HG03432 (cell line): ENCODE measurements around the gene LRCH1.
A peak's percentile ranks its signal among the peaks of the same experiment; 100 is the strongest.

Experiments used
- ATAC-seq: cut with Tn5 transposase; IDR thresholded peaks from one replicate; pipeline ENCODE4 v1.9.1; 2021; ENCODE audit warnings: mild to moderate bottlenecking, moderate library complexity; ENCODE audit not compliant: unreplicated experiment

The LRCH1 gene

DNA sequence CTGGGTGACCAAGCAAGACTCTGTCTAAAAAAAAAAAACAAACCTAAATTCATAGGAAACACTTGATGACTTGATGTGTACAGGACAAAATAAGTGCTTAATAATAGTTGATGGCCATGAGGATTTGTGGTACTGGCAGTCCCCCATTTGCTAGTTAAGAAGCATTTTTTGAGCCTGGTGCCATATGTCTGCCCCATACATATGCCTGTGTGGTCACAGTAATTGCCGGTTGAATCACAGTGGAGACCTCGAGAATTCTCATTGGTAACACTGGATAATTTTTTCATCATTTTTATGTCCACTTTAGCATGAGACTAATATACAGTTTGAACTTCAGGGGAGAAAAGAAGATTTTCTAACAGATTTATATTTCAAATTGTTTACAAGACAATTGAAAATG is 79.2 kb downstream of the LRCH1 start:
- no peak for ATAC-seq

GRCh38 chr13:46633416-46633815 is 80.4 kb downstream of the LRCH1 start:
- no peak for ATAC-seq

- no peak for ATAC-seq
Measured at GRCh38 chr13:46636451-46636850, 83.5 kb downstream of the LRCH1 start.

- no peak for ATAC-seq
Measured at GRCh38 chr13:46637213-46637612, 84.2 kb downstream of the LRCH1 start.

GRCh38 chr13:46638262-46638661 is 85.3 kb downstream of the LRCH1 start:
- ATAC-seq: no peak

DNA sequence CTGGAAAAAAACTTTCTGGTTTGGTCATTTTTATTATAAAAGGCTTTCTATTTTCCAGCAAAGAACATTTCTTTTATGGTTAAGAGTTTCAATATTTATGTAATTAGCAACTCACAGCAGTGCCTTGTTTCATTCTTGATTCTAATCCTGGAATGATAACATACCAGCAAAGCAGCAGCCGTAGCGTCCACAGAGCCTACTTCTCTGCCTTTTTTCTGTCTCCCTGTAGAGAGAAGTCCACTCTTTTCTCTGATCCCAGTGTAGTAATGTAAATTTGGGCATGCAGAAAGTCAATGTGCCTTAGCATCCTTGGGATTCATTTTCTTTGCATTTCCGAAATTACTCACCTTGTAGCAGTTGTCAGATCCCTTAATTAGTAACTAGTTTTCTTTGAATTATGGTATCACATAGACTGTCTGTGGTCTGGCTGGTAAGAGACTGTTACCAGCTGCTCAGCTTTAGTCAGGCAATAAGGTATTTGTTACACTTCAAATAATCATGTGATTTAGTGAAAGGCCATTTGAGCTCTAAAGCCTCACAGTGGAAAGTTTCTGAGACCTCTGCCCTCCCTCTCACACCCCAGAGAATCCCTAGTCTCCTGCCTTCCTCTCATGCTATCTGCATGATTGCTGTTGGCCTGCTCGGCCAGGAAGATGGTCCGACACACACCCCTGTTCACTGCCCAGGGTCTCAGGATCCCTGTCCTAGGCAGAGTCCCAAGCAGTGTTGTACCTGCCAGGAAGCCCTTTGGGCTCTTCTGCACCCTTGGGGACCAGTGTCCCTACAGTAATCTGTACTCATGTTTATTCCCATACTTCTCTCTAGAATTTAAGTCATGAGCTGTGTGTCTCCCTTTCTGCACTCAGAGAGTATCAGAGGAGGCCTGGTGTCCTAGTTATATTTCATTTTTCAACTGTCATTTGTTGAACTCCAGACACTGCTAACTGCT is 86.3 kb downstream of the LRCH1 start:
- peak; percentile 90 for ATAC-seq

GRCh38 chr13:46640843-46641242 is 87.9 kb downstream of the LRCH1 start:
- no peak for ATAC-seq

- ATAC-seq: peak; percentile 27
Measured at GRCh38 chr13:46641274-46642081, 88.5 kb downstream of the LRCH1 start.

DNA sequence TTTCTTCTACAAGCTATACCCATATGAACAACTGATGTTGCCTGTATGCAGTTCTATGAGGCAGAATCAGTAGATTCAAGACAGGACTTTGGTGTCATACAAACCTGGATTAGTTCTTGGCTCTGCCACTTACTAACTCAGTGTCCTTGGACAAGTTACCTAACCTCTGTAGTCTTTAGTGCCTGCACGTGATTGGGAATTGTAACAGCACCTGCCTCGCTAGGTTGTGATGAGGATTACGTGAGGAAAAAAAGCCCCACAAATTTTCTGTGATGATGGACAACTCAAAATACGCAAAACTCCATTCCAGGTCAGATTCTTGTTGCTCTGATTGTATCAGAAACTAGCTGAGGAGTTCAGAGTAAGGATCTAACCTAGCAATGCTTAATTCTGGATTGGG is 89.3 kb downstream of the LRCH1 start:
- no peak for ATAC-seq

DNA sequence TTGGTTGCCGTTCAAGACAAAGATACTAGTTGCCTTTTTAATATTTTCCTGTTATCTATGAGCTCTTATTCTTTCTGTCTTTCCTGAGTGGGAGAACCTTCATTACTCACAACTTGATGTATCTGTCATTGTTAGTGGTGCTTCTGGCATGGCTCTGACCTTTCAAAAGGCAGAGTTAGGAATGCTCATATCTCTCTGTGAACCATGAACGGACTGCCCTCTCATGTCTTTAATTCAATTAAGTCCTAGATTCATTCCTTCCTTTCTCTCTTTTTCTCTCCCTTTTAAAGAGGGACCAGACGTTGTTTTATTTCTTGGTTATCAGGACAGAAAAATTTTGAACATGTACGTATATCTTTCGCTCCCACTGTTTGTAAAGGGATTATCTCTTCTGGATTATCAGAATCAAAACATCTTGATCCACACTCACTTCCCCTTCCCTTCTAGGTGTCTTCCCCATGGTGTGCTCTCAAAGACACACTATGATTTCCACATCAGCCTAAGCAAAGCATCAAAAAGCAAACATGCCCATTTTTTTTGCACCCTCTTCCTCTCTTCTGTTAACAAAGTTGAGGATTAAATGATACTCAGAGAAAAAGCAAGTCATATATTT is 90.3 kb downstream of the LRCH1 start:
- no peak for ATAC-seq

DNA sequence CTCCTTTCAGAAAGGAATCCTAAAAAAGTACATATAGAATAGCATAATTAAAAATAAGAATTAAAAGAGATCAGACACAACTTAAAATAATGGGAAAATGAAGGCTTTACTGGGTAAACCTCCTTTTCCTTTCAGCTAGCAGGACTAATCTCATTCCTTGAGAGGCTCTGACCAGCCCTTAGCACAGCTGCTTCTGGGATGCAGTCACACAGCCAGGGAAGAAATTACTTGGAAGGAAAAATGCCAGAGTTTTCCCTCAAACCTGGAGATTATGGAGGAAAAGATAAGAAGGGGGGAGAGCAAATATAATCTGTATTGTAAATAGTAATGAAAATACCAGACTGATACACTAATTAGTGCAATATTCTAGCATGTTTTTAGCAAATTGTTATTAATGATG is 91.8 kb downstream of the LRCH1 start:
- no peak for ATAC-seq

DNA sequence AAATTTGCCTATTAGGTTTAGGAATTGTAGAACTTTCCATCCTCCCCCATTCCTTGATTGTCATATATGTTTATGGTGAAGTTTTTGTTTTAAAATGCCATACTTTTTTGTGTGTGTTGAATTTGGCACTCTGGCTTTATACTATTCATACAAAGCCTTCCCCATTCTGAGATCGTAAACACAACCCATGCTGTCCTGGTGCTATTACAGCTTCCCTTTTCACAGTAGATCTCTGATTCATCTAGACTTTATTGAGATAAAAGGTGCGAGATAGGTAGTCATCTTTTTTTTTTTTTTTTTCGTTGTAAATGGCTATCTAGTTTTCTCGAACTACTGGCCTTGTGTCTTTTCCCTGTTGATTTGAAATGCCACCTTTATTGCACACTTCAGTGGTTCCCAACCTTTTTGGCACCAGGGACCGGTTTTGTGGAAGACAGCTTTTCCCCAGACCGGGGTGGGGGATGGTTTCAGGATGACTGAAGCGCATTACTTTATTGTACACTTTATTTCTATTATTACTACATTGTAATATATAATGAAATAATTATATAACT is 94.6 kb downstream of the LRCH1 start:
- no peak for ATAC-seq

DNA sequence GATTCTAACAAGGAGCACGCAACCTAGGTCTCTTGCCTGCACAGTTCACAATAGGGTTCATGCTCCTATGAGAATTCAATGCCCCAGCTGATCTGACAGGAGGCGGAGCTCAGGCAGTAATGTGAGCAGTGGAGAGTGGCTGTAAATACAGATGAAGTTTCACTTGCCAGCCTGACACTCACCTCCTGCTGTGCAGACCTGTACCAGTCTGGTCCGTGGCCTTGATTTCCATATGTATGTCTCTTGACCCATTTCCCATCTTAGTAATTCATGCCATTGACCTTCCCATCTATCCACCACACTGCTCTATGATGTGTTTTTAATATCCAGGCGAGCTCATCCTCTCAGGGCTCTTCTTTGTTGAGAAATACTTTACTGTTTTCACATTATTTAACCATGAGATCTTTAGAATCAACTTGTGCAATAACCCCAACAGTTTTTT is 95.2 kb downstream of the LRCH1 start:
- ATAC-seq: peak; percentile 89

DNA sequence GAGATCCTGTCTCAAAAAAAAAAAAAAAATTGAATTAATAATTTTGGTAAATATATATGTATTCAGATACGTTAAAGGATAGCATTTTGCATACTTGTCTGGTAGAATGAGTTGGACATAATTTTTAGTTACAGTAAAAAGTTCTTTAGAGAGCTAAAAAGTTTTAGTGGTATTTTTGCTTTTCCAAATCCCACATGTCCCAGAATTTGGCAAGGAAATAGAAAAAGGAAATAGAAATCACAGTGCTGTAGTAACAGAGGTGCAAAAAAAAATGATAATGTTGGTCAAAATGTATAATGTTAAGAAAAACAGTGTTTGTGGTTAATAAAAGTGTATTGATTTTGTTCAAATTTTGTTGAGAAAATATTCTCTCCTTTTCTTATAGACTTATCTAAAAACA is 96.8 kb downstream of the LRCH1 start:
- no peak for ATAC-seq

GRCh38 chr13:46654951-46655350 is 102.0 kb downstream of the LRCH1 start:
- ATAC-seq: no peak

GRCh38 chr13:46655377-46656180 is 102.6 kb downstream of the LRCH1 start:
- no peak for ATAC-seq

GRCh38 chr13:46656786-46657185 is 103.8 kb downstream of the LRCH1 start:
- peak; percentile 89 for ATAC-seq

- ATAC-seq: no peak
Measured at GRCh38 chr13:46659413-46660065, 106.6 kb downstream of the LRCH1 start.

- no peak for ATAC-seq
Measured at GRCh38 chr13:46660416-46660815, 107.4 kb downstream of the LRCH1 start.

DNA sequence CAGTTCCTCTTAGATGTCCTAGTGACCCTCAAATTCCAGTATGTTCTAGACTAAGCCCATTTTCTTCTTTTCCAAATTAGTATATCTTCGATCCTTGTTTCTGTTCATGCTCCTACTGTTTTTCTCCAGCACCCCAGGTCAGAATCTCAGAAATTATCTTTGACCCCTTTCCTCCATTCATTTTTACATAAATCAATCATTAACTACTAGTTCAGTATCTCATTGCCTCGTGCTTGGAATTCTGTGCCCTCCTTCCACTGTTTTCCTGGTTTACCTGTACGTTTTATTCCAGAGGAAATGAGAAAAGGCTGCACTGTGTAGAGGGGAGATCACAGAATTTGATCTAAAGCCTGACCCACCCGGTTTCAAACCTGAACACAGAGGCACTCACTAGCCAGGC is 107.9 kb downstream of the LRCH1 start:
- no peak for ATAC-seq
